CD4-positive, CD25-positive, alpha-beta regulatory T cell (primary cell): ENCODE data around the gene RNGTT. TPM values are rescaled to one million over a fixed set of nuclear protein-coding genes. Genes with fewer than 3 reads are reported as not detected.
A peak's percentile ranks its signal among the peaks of the same experiment; 100 is the strongest.
"Not testable (repeated sequence)": the region's sequence is repeated elsewhere in the genome, so short reads cannot be mapped to it uniquely, and the experiment has no call there.

Experiments
- ATAC-seq, 2 donors: fragments of 150-1000 bp; cut with Tn5 transposase; one replicate each; pipeline ENCODE4 v1.10.0; 2021; ENCODE audit warnings: low read depth in 2 of 2, moderate number of reproducible peaks in 2 of 2, moderate library complexity in 1 of 2
- DNase-seq, 3 donors: peaks; one replicate each; pipeline versions ENCODE4 v3.0.0 to v3.0.0-alpha.2; 2012 to 2022; ENCODE audit warnings: mixed read lengths in 1 of 3
- H3K27ac ChIP-seq: one replicate; pipeline ENCODE4 v1.7.0; 2013; ENCODE audit warnings: mild to moderate bottlenecking, low read length; ENCODE audit not compliant: insufficient read depth, poor library complexity, severe bottlenecking
- H3K27me3 ChIP-seq: one replicate; pipeline ENCODE4 v1.7.0; 2013; ENCODE audit warnings: low read length; ENCODE audit not compliant: control insufficient read depth, insufficient read depth
- H3K36me3 ChIP-seq: one replicate; pipeline ENCODE4 v1.7.0; 2013; ENCODE audit warnings: mild to moderate bottlenecking, low read length, moderate library complexity; ENCODE audit not compliant: control insufficient read depth, insufficient read depth
- H3K4me1 ChIP-seq: 2 replicates; pipeline ENCODE4 v1.7.0; 2013; ENCODE audit warnings: mild to moderate bottlenecking, low read length; ENCODE audit not compliant: insufficient read depth, control insufficient read depth, poor library complexity, severe bottlenecking
- H3K4me3 ChIP-seq: one replicate; pipeline ENCODE4 v1.7.0; 2013; ENCODE audit warnings: low read depth, mild to moderate bottlenecking, low read length, moderate library complexity
- H3K9me3 ChIP-seq, 2 experiments: 1 replicate in 1 of 2; 2 replicates in 1 of 2; pipeline ENCODE4 v1.7.0; 2013; ENCODE audit warnings: low read length in 2 of 2, mild to moderate bottlenecking in 1 of 2, moderate library complexity in 1 of 2; ENCODE audit not compliant: control insufficient read depth in 2 of 2
- H3K27ac Mint-ChIP-seq, 3 donors: one replicate each; pipeline ENCODE4 v1.8.0; 2020 to 2022; ENCODE audit warnings: mild to moderate bottlenecking in 3 of 3, mixed read lengths in 3 of 3, moderate library complexity in 2 of 3
- H3K27me3 Mint-ChIP-seq: one replicate; pipeline ENCODE4 v1.8.0; 2022; ENCODE audit warnings: mild to moderate bottlenecking, mixed read lengths
- H3K36me3 Mint-ChIP-seq: one replicate; pipeline ENCODE4 v1.8.0; 2020; ENCODE audit warnings: mixed read lengths
- H3K4me1 Mint-ChIP-seq, 4 donors: one replicate each; pipeline ENCODE4 v1.8.0; 2020 to 2022; ENCODE audit warnings: mixed read lengths in 4 of 4, mild to moderate bottlenecking in 1 of 4
- H3K4me3 Mint-ChIP-seq, 4 donors: one replicate each; pipeline ENCODE4 v1.8.0; 2020 to 2022; ENCODE audit warnings: mild to moderate bottlenecking in 4 of 4, mixed read lengths in 4 of 4, moderate library complexity in 3 of 4
- H3K9me3 Mint-ChIP-seq, 7 donors: one replicate each; pipeline ENCODE4 v1.8.0; 2020 to 2022; ENCODE audit warnings: mixed read lengths in 7 of 7, mild to moderate bottlenecking in 3 of 7, moderate library complexity in 2 of 7
- polyA plus RNA-seq, 4 donors: library from polyadenylated mRNA; unstranded; fragments of 300-500 nt; fragmentation: Illumina TruSeq; gene quantifications; one replicate each; pipeline ENCODE4 v1.2.3, GENCODE V29; 2021
- total RNA-seq: library from RNA; stranded (reverse); gene quantifications from one replicate; pipeline ENCODE4 v1.2.3, GENCODE V29; 2022

RNGTT gene
- total and polyA plus RNA-seq, 5 donors from 2014 or later: 14.8 to 22.5 (median 21.8) TPM

DNA sequence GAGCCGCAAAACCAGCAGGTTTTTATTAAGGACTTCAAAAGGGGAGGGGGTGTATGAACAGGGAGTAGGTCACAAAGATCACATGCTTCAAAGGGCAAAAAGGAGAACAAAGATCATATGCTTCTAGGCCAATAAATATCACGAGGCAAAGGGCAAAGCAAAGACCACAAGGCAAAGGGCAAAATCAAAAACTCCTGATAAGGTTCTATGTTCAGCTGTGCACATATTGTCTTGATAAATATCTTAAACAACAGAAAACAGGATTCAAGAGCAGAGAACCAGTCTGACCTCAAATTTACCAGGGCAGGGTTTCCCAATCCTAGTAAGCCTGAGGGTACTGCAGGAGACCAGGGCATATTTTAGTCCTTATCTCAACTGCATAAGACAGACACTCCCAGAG lies 5.8 kb upstream of the RNGTT start:
- not testable (repeated sequence) for H3K4me3 Mint-ChIP-seq, H3K4me3 ChIP-seq, H3K36me3 Mint-ChIP-seq, H3K4me1 ChIP-seq, ATAC-seq, H3K27ac ChIP-seq, H3K36me3 ChIP-seq, H3K9me3 ChIP-seq, H3K27me3 ChIP-seq, DNase-seq, H3K27me3 Mint-ChIP-seq, H3K27ac Mint-ChIP-seq
- Mint-ChIP-seq H3K4me1 (peaks cover 0 to 11% (median 3%) of the 10 kb centered on the region in 4 donors), H3K9me3 (peaks cover 0 to 19% (median 0%) of the 10 kb centered on the region in 7 donors)

DNA sequence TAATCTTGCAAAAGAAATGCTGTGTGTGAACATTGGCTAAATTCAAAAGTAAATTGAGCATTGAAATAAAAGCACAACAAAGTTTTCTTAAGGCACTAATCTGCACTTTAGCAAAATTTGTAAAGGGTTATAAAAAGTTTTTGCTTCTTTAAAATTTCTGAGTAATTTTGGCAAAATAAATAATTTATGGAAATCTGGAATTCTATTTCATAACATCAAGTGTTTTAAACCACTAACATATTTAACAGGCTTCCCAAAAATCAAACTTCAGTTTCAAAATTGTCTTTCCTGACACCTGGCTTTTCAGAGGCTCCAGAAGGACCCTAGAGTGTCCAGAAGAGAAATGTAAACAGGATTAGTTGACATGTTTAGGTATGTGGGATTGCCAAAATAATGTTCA lies 4.5 kb upstream of the RNGTT start:
- Mint-ChIP-seq H3K27ac (no peak overlapping the region), H3K27me3 (peaks cover under 1% of the 10 kb centered on the region), H3K4me3 (no peak overlapping the region), H3K4me1 (peaks cover 5 to 23% (median 12%) of the 10 kb centered on the region in 4 donors), H3K9me3 (peaks cover 0 to 19% (median 0%) of the 10 kb centered on the region in 7 donors), H3K36me3 (no peaks in the 10 kb centered on the region)
- no peak for DNase-seq
- no peaks in the 10 kb centered on the region for H3K36me3 ChIP-seq
- H3K27ac ChIP-seq: no peak overlapping the region
- no peak overlapping the region for H3K4me3 ChIP-seq
- H3K4me1 ChIP-seq: peaks cover 10% of the 10 kb centered on the region
- no peaks in the 10 kb centered on the region for H3K27me3 ChIP-seq
- ATAC-seq: no peak
- H3K9me3 ChIP-seq: no peaks in the 10 kb centered on the region

DNA sequence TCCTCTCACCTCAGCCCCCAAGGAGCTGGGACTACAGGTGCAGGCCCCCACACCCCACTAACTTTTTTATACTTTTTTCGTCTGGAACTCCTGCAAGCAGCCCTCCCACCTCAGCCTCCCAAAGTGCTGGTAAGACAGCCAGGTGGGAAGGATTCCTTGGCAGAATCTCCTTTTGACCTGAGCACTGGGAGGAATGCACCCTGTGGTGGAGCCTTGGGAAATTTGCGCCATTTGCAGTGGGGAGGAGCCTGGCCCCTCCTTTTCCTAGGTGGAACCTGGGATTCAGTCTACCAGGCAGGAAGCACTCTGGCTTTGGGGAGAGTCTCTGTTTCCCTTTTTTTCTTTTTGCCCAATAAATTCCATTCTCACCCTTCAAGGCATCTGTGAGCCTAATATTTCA lies 2.3 kb upstream of the RNGTT start:
- Histone ChIP-seq H3K27ac (no peak overlapping the region), H3K4me3 (no peak overlapping the region), H3K27me3 (no peaks in the 10 kb centered on the region), H3K36me3 (no peaks in the 10 kb centered on the region), H3K4me1 (peaks cover 25% of the 10 kb centered on the region), H3K9me3 (no peaks in the 10 kb centered on the region)
- Mint-ChIP-seq H3K27ac (no peak overlapping the region), H3K9me3 (peaks cover 0 to 19% (median 0%) of the 10 kb centered on the region in 7 donors), H3K4me1 (peaks cover 10 to 40% (median 26%) of the 10 kb centered on the region in 4 donors), H3K27me3 (no peaks in the 10 kb centered on the region), H3K4me3 (peak overlapping the region in 2 of 4 donors; percentile 36 to 86), H3K36me3 (no peaks in the 10 kb centered on the region)
- DNase-seq (no peak), ATAC-seq (no peak)

DNA sequence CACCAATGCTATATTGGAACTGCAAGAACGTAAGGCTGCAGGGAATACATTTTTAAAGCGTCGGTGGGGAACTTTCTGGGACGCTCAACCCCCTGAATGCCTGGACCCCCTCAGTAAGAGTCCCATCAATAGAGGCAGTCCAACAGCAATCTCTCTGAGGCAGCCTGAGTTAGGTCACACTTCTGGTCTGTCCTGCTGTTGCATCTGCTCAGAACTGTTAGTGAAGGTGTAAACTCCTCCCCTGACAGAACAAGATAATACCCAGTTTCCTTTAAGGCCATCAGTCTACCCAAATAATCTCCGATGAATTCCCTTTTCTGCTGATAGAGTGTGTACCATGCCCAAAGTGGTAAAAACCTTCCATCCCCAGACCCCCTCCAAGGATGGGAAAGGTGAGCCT lies 1.1 kb upstream of the RNGTT start:
- Mint-ChIP-seq H3K4me3 (peak overlapping the region; percentile 90 to 99 (median 97)), H3K9me3 (peaks cover 0 to 19% (median 0%) of the 10 kb centered on the region in 7 donors), H3K4me1 (peaks cover 11 to 52% (median 36%) of the 10 kb centered on the region in 4 donors), H3K27me3 (no peaks in the 10 kb centered on the region), H3K27ac (peak overlapping the region in 2 of 3 donors; percentile 46 to 96), H3K36me3 (peaks cover under 1% of the 10 kb centered on the region)
- no peak overlapping the region for H3K27ac ChIP-seq
- peaks cover 25% of the 10 kb centered on the region for H3K4me1 ChIP-seq
- no peaks in the 10 kb centered on the region for H3K36me3 ChIP-seq
- peak overlapping the region; percentile 95 for H3K4me3 ChIP-seq
- no peaks in the 10 kb centered on the region for H3K27me3 ChIP-seq
- DNase-seq (no peak), ATAC-seq (no peak)
- H3K9me3 ChIP-seq: no peaks in the 10 kb centered on the region

DNA sequence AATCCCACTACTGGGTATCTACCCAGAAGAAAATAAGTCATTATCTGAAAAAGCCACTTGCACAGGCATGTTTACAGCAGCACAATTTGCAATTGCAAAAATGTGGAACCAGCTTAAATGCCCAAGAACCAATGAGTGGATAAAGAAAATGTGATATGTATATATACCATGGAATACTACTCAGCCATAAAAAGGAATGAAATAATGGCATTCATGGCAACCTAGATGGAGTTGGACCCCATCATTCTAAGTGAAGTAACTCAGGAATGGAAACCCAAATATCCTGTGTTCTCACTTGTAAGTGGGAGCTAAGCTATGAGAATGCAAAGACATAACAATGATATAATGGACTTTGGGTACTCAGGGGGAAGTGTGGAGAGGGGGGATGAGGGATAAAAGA lies 4.6 kb downstream of the RNGTT start:
- H3K27me3 Mint-ChIP-seq: no peaks in the 10 kb centered on the region
- ATAC-seq (no peak), DNase-seq (no peak)
- no peak overlapping the region for H3K27ac ChIP-seq
- H3K36me3 Mint-ChIP-seq: peaks cover 23% of the 10 kb centered on the region
- H3K9me3 ChIP-seq: peaks cover 5 to 7% of the 10 kb centered on the region in 2 experiments
- no peak overlapping the region for H3K27ac Mint-ChIP-seq
- H3K4me3 ChIP-seq: no peak overlapping the region
- H3K4me1 ChIP-seq: peaks cover 19% of the 10 kb centered on the region
- peak overlapping the region in 2 of 4 donors; percentile 3 to 10 for H3K4me3 Mint-ChIP-seq
- peaks cover 33 to 66% (median 50%) of the 10 kb centered on the region in 4 donors for H3K4me1 Mint-ChIP-seq
- no peaks in the 10 kb centered on the region for H3K36me3 ChIP-seq
- H3K9me3 Mint-ChIP-seq: peaks cover 0 to 9% (median 4%) of the 10 kb centered on the region in 7 donors
- H3K27me3 ChIP-seq: no peaks in the 10 kb centered on the region

DNA sequence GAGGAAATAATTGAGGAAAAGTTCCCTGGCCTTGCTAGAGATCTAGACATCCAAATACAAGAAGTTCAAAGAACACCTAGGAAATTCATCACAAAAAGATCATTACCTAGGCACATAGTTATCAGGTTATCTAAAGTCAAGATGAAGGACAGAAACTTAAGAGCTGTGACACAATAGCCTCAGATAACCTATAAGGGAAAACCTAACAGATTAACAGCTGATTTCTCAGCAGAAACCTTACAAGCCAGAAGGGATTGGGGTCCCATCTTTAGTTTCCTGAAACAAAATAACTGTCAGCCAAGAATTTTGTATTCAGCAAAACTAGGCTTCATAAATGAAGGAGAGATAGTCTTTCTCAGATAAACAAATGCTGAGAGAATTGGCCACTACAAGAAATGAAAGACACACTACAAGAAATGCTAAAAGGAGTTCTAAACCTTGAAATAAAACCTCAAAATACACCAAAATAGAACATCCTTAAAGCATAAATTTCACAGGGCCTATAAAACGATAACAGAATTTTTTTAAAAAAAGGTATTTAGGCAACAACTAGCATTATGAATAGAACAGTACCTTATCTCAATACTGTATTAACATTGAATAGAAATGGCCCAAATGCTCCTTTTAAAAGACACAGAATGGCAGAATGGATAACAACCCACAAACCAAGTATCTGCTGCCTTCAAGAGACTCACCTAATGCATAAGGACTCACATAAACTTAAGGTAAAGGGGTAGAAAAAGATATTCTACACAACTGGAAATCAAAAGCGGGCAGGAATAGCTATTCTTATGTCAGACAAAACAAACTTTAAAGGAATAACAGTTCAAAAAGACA lies 9.7 kb downstream of the RNGTT start:
- H3K36me3 Mint-ChIP-seq: peaks cover 54% of the 10 kb centered on the region
- Histone ChIP-seq H3K27me3 (no peaks in the 10 kb centered on the region), H3K9me3 (peaks cover 10 to 14% of the 10 kb centered on the region in 2 experiments), H3K4me1 (no peaks in the 10 kb centered on the region), H3K4me3 (no peak overlapping the region), H3K36me3 (no peaks in the 10 kb centered on the region), H3K27ac (no peak overlapping the region)
- ATAC-seq: no peak
- no peaks in the 10 kb centered on the region for H3K27me3 Mint-ChIP-seq
- H3K27ac Mint-ChIP-seq: no peak overlapping the region
- DNase-seq: no peak
- H3K4me1 Mint-ChIP-seq: peaks cover 26 to 47% (median 35%) of the 10 kb centered on the region in 4 donors
- H3K9me3 Mint-ChIP-seq: peaks cover 0 to 18% (median 7%) of the 10 kb centered on the region in 7 donors
- peak overlapping the region in 1 of 4 donors; percentile 32 for H3K4me3 Mint-ChIP-seq

DNA sequence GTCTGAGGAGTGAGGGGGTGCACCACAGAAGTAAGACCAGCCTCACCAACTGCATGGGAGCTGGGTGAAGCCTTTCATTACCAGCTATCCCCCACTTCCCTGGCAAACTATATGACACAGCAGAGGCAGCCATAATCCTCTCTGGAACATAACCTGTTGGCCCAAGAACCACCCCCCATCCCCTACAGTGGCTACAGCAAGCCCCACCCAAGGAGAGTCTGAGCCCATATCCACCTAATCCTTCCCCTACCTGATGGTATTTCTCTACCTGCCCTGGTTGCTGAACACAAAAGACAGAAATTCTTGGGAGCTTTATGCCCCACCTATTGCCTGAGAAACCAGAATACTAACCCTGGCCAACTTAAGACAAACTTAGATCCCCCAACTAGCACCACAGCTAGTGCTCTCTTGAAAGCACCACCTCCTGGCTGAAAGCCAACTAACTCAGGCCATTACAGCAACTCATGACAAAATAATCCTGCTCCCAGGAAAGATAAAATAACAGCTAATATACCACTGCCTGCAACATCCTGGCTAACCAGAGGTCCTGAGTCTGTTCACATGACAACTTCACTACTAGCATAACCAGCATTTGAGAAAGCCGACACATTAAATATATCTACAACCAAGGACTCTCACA lies 11.2 kb downstream of the RNGTT start:
- Histone ChIP-seq H3K27me3 (no peaks in the 10 kb centered on the region), H3K36me3 (no peaks in the 10 kb centered on the region), H3K9me3 (peaks cover 10 to 14% of the 10 kb centered on the region in 2 experiments), H3K4me1 (no peaks in the 10 kb centered on the region), H3K27ac (no peak overlapping the region), H3K4me3 (no peak overlapping the region)
- peaks cover 0 to 18% (median 5%) of the 10 kb centered on the region in 7 donors for H3K9me3 Mint-ChIP-seq
- peaks cover 49% of the 10 kb centered on the region for H3K36me3 Mint-ChIP-seq
- DNase-seq (no peak), ATAC-seq (no peak)
- no peak overlapping the region for H3K27ac Mint-ChIP-seq
- no peaks in the 10 kb centered on the region for H3K27me3 Mint-ChIP-seq
- no peak overlapping the region for H3K4me3 Mint-ChIP-seq
- peaks cover 13 to 31% (median 22%) of the 10 kb centered on the region in 4 donors for H3K4me1 Mint-ChIP-seq
